Measurements from ENCODE around the gene AP3B1. TPM values are rescaled to one million over a fixed set of nuclear protein-coding genes. Genes with fewer than 3 reads are reported as not detected.

Gene AP3B1
- total and polyA plus RNA-seq, 8 donors: 42.4 to 61.2 (median 48.7) TPM

- Histone ChIP-seq H3K27me3 (peaks cover 35 to 52% of the 10 kb centered on the region in 2 donors), H3K27ac (no peak overlapping the region), H3K4me1 (no peaks in the 10 kb centered on the region), H3K9me3 (no peaks in the 10 kb centered on the region), H3K36me3 (no peaks in the 10 kb centered on the region), H3K4me3 (no peak overlapping the region)
- ATAC-seq: no peak
- intact Hi-C loops (cut with DNase I): no loop called here
- no peak for TF ChIP-seq CTCF (IDR thresholded peaks at IDR 0.05)
- DNase-seq: no peak
Observed at GRCh38 chr5:77955577-77955976, 338.9 kb downstream of the AP3B1 start.

- intact Hi-C loops (cut with DNase I): no loop called here
- DNase-seq: no peak
- Histone ChIP-seq H3K4me3 (no peak overlapping the region), H3K9me3 (no peaks in the 10 kb centered on the region), H3K36me3 (no peaks in the 10 kb centered on the region), H3K27me3 (peaks cover 21 to 51% of the 10 kb centered on the region in 2 donors), H3K27ac (no peak overlapping the region), H3K4me1 (no peaks in the 10 kb centered on the region)
- TF ChIP-seq CTCF (IDR thresholded peaks at IDR 0.05): no peak
- no peak for ATAC-seq
Observed at GRCh38 chr5:77953374-77953773, 341.1 kb downstream of the AP3B1 start.

- Histone ChIP-seq H3K4me3 (no peak overlapping the region), H3K4me1 (no peaks in the 10 kb centered on the region), H3K36me3 (no peaks in the 10 kb centered on the region), H3K27me3 (peaks cover 21 to 51% of the 10 kb centered on the region in 2 donors), H3K27ac (no peak overlapping the region), H3K9me3 (no peaks in the 10 kb centered on the region)
- DNase-seq: no peak
- intact Hi-C loops (cut with DNase I): no loop called here
- no peak for ATAC-seq
- TF ChIP-seq CTCF (IDR thresholded peaks at IDR 0.05): no peak
Observed at GRCh38 chr5:77952636-77953212, 341.8 kb downstream of the AP3B1 start.

Other genes starting within 250 kb of the AP3B1 start
- 10 to 100 TPM; 31.9 to 34.6 TPM for gene SCAMP1, start 65.9 kb upstream of the AP3B1 start, total RNA-seq
- gene SCAMP1, start 65.9 kb upstream of the AP3B1 start, polyA plus RNA-seq (ENCODE audit: insufficient read length in 6 of 6): 10 to 100 TPM; 40.8 to 58.2 (median 50.4) TPM

Measured in left lung (tissue), 10 donors.